ENCODE data around the gene COL4A2.

The COL4A2 gene

GRCh38 chr13:110561344-110562035 is 254.4 kb downstream of the COL4A2 start, which contains the start of gene RAB20:
Gene RAB20 (minus strand): TSS chr13:110561722. CDS start chr13:110561519, 203 bp downstream.
- ChIA-PET POLR2A (ENCODE audit: low non-redundant PET) (interaction anchor here (1.0 kb wide), 1 partner anchor 43 kb away, joined by 3 read pairs; no protein-coding TSS in a partner anchor), CTCF (interaction anchor here (1.7 kb wide), 1 partner anchor 105 kb away, joined by 4 read pairs; no protein-coding TSS in a partner anchor)
- peak within 1 kb of the TSS; percentile 83 for H3K27ac ChIP-seq
- no peak for TF ChIP-seq CTCF (conservative IDR thresholded peaks at IDR 0.05; ENCODE audit: low read depth)
- peak; percentile 87 for DNase-seq (ENCODE audit: low spot score)

GRCh38 chr13:110562036-110562597 is 255.0 kb downstream of the COL4A2 start:
- no peak for TF ChIP-seq CTCF (conservative IDR thresholded peaks at IDR 0.05; ENCODE audit: low read depth)
- POLR2A ChIA-PET (ENCODE audit: low non-redundant PET) = interaction anchor here (1.0 kb wide), 1 partner anchor 44 kb away, joined by 3 read pairs; no protein-coding TSS in a partner anchor
- H3K27ac ChIP-seq = peak overlapping the region; percentile 83
- CTCF ChIA-PET = no interaction called here
- DNase-seq (ENCODE audit: low spot score) = no peak

All from RWPE1 (cell line).